Right cardiac atrium (tissue), 5 donors: ENCODE data around the gene PALLD. TPM values are rescaled to one million over a fixed set of nuclear protein-coding genes. Genes with fewer than 3 reads are reported as not detected.

ENCODE experiments used
- ATAC-seq, 2 donors: fragments of 200-7000 bp; cut with Tn5 transposase; one replicate each; pipeline versions ENCODE4 v1.8.0 to v1.9.1; 2020; ENCODE audit warnings: moderate library complexity in 2 of 2, mild to moderate bottlenecking in 1 of 2
- DNase-seq, 3 donors: peaks; one replicate each; pipeline ENCODE4 v3.0.0-alpha.2; 2020
- H3K27ac ChIP-seq: one replicate; pipeline ENCODE4 v1.5.1; 2013; ENCODE audit warnings: mild to moderate bottlenecking, low read length, control low read depth, moderate library complexity
- H3K27me3 ChIP-seq: one replicate; pipeline ENCODE4 v1.6.1; 2013; ENCODE audit not compliant: control insufficient read depth, insufficient read depth
- H3K4me1 ChIP-seq: one replicate; pipeline ENCODE4 v1.6.1; 2013; ENCODE audit warnings: low read length; ENCODE audit not compliant: control insufficient read depth, insufficient read depth
- H3K4me3 ChIP-seq: one replicate; pipeline ENCODE4 v1.5.1; 2013; ENCODE audit warnings: low read length, control low read depth
- H3K9me3 ChIP-seq: one replicate; pipeline ENCODE4 v1.6.1; 2013; ENCODE audit warnings: low read length; ENCODE audit not compliant: control insufficient read depth
- WGBS: extraction: QIAGEN DNeasy Blood & Tissue Kit; methylation state at CpG from one replicate; pipeline ENCODE4 v1.1.7; 2013; 5-methylcytosine and 5-hydroxymethylcytosine counted together
- intact Hi-C, 4 donors: fragments of 100-400 bp; cut with DNase I; formaldehyde crosslinking; loops; one replicate each; pipeline versions ENCODE4 v1.11.0 to v1.14.0; 2022 to 2023
- polyA plus RNA-seq: library from polyadenylated mRNA; stranded (reverse); fragments of 200-250 nt; gene quantifications from one replicate; pipeline ENCODE4 v1.2.3, GENCODE V29; 2013
- total RNA-seq, 4 donors: library from RNA; stranded (reverse); fragmentation: NEBNext Ultra II Directional; extraction: Animal tissue kit (Norgen Biotek cat#: 25700); gene quantifications; one replicate each; pipeline ENCODE4 v1.2.1, GENCODE V29; 2021
- donor health status: healthy with polysubstance abuse.
- donor health status: DM: no; HTN: yes; CAD: no.
- donor health status: DM: no; HTN: no; CAD: no.
- donor health status: DM: no; HTN: yes; CAD: no; lungs with severe emphysema.
- donor health status: DM: yes; HTN: yes; CAD: no.

PALLD gene
- total and polyA plus RNA-seq, 5 donors, result 233 to 1,069 (median 717) TPM

DNA sequence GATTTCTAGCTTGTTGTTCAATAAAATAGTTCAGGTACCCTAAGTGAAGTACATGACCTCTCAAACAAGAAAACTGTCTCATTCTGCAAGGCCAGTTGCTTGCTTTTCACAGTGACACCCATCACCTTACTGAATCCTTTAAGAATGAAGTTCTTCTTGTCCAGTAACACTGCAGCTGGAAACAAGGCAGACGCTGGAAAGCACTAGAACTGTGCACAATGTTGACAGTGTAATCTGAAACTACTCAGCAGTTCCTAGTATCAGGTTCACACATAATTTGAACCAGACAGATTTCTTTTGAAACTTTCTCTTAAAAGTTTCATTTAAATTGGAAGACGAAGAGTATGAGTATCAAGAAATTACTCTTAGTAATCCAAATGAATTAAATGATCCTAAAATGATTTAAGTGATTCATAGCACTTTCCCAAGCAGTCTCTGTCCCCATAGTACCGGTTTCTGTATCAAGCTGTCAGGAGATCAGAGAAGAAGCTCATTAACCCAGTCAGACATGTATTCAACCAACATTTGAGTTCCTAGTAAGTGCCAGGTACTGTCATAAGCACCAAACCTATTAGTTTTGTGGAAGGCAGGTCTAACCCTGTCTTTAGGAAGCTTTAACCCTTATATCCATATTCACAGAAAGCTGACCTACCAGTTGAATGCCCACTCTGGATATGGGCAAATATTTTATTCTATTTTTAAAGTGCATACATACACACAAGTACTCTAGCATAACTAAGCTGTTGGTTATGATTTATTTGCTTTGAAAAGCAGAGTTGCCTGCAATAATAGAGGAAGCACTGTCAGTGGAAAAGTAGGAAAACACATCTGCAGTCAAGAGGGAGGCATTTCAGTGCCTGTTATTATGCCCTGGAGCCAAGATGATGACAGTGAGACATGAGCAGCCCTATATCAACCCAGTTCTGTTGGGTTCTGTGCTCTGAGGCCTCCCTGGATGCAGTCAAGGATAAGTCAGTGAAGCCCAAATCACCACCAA, 63.6 kb downstream of the PALLD start:
- Histone ChIP-seq H3K27ac (no peak overlapping the region), H3K9me3 (no peaks in the 10 kb centered on the region), H3K27me3 (no peaks in the 10 kb centered on the region), H3K4me1 (peaks cover 9% of the 10 kb centered on the region), H3K4me3 (no peak overlapping the region)
- DNase-seq, result no peak
- peak in 1 of 2 donors; percentile 45 for ATAC-seq
- 41% methylated on average over 3 of the region's 3 CpGs for WGBS
- intact Hi-C loops, result no loop called here

DNA sequence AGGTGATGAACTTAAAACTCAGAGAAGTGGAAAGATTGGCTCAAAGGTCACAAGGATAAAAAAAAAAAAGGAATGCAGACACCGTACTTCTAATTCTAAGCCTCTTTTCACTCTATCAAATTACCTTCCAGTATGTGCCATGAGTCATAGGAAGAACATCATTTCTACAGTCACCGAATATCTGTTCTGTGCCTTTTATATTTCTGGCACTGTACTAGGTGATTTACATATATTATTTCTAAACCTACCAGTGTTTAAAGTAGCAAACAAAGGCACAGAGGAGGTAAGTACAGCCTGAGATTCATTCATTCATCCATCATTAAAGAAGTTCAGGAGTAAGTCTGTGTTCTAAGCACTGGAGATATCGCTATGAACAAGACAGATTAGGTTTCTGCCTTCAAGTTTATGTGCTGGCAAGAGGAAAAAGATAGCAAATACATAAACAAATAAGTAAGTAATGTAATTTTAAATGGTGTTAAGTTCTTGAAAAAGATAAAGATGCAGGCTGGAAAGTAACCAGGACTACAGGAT, 65.3 kb downstream of the PALLD start:
- WGBS, result 67% methylated on average over 3 of the region's 3 CpGs
- no peaks in the 10 kb centered on the region for H3K27me3 ChIP-seq
- intact Hi-C loops, result no loop called here
- H3K4me3 ChIP-seq, result no peak overlapping the region
- DNase-seq (no peak), ATAC-seq (no peak)
- peaks cover 9% of the 10 kb centered on the region for H3K4me1 ChIP-seq
- no peaks in the 10 kb centered on the region for H3K9me3 ChIP-seq
- H3K27ac ChIP-seq, result no peak overlapping the region

DNA sequence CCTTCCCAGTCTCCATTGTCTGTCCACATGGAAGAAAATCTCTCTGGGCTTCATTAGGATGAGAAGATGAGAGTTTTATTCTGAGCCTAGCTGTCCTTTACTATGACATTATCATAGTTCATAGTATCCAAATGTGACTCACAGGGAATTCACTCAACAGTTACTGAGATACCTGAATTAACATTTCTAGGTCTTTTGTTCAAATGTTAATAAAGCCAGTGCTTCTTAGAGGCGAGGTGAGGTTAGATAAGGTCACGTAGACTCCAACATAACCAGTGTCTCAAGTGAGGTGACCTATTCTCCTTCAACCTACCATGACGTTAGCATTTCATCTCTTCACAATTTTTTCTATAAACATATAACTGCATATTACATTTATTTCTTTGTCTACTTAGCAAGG, 67.2 kb downstream of the PALLD start:
- H3K9me3 ChIP-seq, result no peaks in the 10 kb centered on the region
- ATAC-seq, result no peak
- DNase-seq, result no peak
- intact Hi-C loops, result no loop called here
- H3K4me1 ChIP-seq, result peaks cover 3% of the 10 kb centered on the region
- no peaks in the 10 kb centered on the region for H3K27me3 ChIP-seq
- H3K4me3 ChIP-seq, result no peak overlapping the region
- no peak overlapping the region for H3K27ac ChIP-seq
- WGBS, result 86% methylated on average over 3 of the region's 3 CpGs

DNA sequence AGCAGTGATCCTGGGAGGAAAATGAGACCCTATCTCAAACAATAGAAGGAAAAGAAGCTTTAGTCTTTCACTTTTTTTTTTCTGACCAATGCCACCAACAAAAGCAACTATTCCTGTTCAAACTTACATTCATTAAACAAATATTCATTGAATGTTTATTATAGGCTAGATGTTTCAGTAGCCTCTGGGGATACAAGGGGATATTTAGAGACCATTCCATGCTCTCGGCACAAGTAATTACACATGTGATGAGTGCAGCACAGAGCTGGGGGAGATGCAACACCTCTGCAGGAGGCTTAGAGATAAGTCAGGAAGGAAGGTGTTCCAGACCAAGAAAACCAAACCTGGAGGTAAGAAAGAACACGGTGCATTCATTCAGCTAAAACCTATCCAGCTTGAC, 68.3 kb downstream of the PALLD start:
- DNase-seq, result no peak
- Histone ChIP-seq H3K27me3 (no peaks in the 10 kb centered on the region), H3K4me1 (peaks cover 2% of the 10 kb centered on the region), H3K27ac (no peak overlapping the region), H3K9me3 (no peaks in the 10 kb centered on the region), H3K4me3 (no peak overlapping the region)
- 40% methylated on average over 2 of the region's 2 CpGs for WGBS
- intact Hi-C loops, result no loop called here
- ATAC-seq, result no peak

DNA sequence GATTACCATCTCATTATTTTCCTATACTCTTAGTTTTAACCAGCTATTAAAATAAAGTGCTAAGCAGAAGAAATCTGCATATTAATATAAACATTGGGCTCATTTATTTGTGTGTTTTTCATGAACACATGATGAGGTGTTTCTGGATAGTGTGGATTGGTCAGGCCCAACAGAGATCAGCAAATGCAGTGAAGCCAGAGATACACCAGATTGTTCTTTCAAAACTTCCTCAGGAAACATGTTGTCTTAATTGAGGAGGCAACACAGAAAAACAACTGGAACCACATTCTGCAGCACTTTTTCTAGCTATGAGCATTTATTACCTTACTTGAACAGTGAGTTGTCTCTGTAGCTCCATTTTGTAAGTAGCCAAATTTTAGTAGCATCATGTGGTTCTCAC, 69.9 kb downstream of the PALLD start:
- Histone ChIP-seq H3K9me3 (no peaks in the 10 kb centered on the region), H3K27me3 (no peaks in the 10 kb centered on the region), H3K27ac (no peak overlapping the region), H3K4me3 (no peak overlapping the region), H3K4me1 (peaks cover 2% of the 10 kb centered on the region)
- no peak for DNase-seq
- ATAC-seq, result no peak
- intact Hi-C loops, result no loop called here

DNA sequence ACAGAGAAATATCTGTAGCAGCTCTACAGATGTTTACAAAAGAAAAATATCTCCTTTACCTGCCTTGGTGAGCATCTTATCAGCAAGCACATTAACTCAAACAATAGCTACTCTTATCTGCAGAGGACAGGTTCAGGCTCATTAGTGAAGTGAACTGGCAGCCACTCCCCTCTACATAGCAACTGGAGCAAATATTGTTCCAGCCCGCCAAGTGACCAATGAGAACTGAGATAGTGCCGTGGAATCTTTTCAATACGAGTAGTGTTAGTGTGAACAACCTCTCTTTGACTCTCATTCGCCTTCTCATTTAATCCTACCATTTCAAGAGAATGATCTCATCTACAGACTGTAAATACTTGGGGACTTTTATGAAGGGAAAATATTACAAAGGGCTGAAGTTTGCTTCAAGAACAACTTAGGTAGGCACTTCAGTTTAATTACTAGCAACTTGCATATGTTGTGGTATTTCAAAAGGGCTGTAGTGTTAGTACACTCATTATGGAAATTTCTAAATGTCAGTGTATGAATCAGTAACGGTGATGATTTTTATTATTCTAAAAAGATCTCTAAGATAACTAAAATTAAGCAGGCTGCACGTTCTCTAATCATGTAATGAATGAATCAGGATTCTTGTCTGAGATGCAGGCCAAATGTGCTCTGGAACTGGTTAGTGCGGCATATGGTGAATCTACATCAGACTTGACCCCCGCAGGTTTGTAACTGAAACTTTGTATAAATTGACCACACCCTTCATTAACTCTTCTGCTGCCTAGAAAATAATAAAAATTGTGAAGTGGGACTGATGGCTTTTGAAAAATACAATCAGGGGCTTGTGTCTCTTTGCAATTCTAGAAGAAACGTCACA, 72.4 kb downstream of the PALLD start:
- DNase-seq (no peak), ATAC-seq (peak; percentile 92 to 95)
- H3K4me1 ChIP-seq, result no peaks in the 10 kb centered on the region
- H3K27ac ChIP-seq, result no peak overlapping the region
- H3K9me3 ChIP-seq, result no peaks in the 10 kb centered on the region
- no peaks in the 10 kb centered on the region for H3K27me3 ChIP-seq
- intact Hi-C loops, result no loop called here
- H3K4me3 ChIP-seq, result peak overlapping the region; percentile 34
- 25% methylated on average over 9 of the region's 9 CpGs for WGBS

DNA sequence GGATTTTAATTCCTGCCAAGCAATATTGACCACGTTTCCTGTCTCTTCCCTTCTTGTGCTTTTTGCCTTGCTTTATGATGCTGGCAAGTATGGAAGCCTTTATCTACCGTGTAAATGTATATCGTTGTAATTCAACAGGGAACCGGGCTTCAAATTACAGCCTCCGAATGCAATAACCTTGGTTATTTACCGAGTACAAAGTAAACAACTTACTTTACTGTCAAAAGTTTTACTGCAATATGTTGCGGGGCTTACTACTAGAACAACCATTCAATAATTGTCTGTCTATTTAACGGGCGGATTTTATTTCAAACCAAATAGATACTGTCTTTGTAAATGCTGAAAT, 73.1 kb downstream of the PALLD start:
- Histone ChIP-seq H3K27ac (no peak overlapping the region), H3K4me1 (no peaks in the 10 kb centered on the region), H3K27me3 (no peaks in the 10 kb centered on the region), H3K9me3 (no peaks in the 10 kb centered on the region), H3K4me3 (peak overlapping the region; percentile 34)
- intact Hi-C loops, result no loop called here
- no peak for ATAC-seq
- DNase-seq, result no peak
- 52% methylated on average over 9 of the region's 9 CpGs for WGBS

DNA sequence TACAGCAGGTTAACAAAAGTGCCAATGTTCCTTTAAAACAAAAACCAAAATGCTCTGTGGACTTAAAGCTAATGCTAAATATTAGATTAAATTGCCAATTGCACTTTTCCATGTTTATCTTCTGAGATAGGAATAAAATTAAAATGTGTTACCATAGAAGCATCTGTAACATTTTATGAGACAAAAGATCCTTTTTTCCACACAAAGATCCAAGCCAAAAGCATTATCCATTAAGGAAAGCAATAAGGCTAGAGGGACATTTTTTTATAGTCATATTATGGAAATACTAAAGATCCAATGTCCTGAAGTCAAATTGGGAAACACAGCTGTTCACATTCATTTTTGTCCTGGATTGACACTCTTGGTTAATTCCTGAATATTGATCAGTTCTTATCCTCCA, 73.6 kb downstream of the PALLD start:
- ATAC-seq (no peak), DNase-seq (no peak)
- Histone ChIP-seq H3K4me1 (no peaks in the 10 kb centered on the region), H3K9me3 (no peaks in the 10 kb centered on the region), H3K27me3 (no peaks in the 10 kb centered on the region), H3K4me3 (no peak overlapping the region), H3K27ac (no peak overlapping the region)
- intact Hi-C loops, result no loop called here

DNA sequence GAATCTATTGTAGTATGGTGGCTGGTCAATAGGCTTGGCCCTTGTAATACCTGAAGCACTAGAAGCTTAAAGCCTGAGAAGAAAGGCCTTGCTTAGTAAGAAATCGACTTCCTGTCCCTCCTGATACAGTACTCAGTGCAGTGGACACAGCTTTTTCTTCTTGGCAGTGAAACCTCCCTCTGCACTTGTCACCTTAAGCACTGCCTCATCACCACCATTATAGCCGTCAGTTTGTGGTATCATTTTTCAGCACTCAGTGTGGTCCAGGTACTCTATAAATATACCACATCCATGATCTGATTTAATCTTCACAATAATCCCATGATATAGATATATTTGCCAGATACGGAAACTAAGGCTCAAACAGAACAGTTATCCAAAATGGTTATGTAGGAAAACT, 75.2 kb downstream of the PALLD start:
- no peaks in the 10 kb centered on the region for H3K4me1 ChIP-seq
- WGBS, result 80% methylated on average over 3 of the region's 3 CpGs

DNA sequence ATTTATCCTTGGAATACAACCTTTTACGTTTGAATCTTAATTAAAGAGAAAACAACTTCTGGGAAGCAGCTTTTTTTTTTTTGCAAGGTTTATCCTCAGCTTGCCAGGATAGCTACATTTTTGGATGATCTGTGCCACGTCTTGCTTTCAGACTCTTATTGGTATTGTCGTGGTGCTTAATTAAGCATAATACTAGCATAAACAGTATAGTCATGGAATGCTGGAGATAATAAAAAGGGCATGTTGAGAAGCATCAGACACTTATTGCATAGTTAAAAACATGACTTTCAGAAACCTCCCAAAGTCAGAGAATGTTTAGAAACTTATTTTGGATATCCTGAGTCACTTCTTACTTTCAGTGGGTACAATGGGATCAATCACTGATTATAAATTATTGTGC, 77.0 kb downstream of the PALLD start:
- WGBS, result 72% methylated on average over 3 of the region's 3 CpGs
- no peaks in the 10 kb centered on the region for H3K27me3 ChIP-seq
- H3K4me3 ChIP-seq, result no peak overlapping the region
- no peak for DNase-seq
- no peaks in the 10 kb centered on the region for H3K9me3 ChIP-seq
- ATAC-seq, result no peak
- no peak overlapping the region for H3K27ac ChIP-seq
- intact Hi-C loops, result no loop called here
- H3K4me1 ChIP-seq, result no peaks in the 10 kb centered on the region

More for the DNA sequence above, 75.2 kb downstream of the PALLD start:
- Histone ChIP-seq H3K27ac (no peak overlapping the region), H3K9me3 (no peaks in the 10 kb centered on the region), H3K27me3 (no peaks in the 10 kb centered on the region), H3K4me3 (no peak overlapping the region)
- ATAC-seq (no peak), DNase-seq (no peak)
- intact Hi-C loops, result no loop called here
